DMS53 treated with DMSO at 0.1 percent for 48 hours (cell line): ENCODE results near the gene LRRC10.
"Not testable (repeated sequence)": the region's sequence is repeated elsewhere in the genome, so short reads cannot be mapped to it uniquely, and the experiment has no call there.

Experiments used
- DNase-seq: peaks from one replicate; lab custom pipeline; 2025; ENCODE audit not compliant: unreplicated experiment; lab: John Stamatoyannopoulos, UW

Gene LRRC10

DNA sequence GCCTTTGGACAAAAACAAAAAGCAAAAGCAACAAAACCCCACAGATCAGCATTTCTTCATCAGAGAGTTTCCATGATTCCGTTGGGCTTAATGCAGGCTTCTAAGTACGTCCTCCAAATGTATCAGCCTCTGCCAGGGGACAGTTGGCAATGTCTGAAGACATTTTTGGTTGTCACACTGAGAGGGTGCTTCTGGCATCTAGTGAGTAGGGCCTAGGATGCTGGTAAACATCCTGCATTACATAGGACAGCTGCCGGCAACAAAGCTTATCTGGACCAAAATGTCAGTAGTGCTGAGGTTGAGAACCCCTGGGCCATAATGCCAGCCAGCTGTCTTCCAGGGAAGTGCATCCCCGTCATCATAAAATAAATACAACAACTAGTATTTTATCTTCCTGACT is 9.4 kb upstream of the LRRC10 start:
- DNase-seq = no peak

DNA sequence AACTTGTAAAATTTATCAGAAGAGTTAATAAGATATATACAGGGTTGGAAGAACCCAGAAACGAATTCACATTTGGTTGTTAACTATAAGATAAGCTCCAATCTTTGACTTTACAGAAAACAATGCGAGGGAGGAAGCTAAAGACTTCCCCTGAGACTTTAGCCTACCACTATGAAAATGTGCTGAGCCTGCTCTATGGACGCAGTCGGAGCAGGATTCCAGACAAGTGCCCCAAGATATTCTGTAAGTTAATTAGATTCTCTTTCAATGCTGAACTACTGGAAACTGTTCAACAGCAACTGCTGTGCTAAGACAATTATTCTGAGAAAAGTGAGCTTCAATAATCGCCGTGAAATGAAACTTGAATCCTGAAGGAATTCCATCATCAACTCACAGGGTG is 8.3 kb upstream of the LRRC10 start:
- DNase-seq = no peak

- no peak for DNase-seq
Measured at GRCh38 chr12:69616025-69616424, 5.3 kb upstream of the LRRC10 start.

DNA sequence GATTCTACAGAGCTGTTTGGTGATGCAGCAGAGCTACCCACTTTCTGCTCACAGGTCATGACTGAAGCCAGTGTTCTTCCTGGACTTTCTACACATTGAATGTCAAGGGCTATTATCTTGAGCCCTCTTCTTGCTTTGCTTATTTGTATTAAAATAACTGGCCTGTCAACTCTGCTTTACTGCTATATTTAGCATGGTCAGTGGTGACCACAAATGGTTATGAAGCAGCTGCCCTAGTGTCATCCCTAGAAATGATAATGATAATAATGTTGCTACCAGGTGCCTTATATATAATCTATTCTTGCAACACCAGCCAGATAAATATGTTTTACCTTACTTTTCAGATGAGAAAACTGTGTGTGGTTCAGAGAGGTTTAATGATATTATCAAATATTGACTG is 2.6 kb upstream of the LRRC10 start:
- DNase-seq = no peak

DNA sequence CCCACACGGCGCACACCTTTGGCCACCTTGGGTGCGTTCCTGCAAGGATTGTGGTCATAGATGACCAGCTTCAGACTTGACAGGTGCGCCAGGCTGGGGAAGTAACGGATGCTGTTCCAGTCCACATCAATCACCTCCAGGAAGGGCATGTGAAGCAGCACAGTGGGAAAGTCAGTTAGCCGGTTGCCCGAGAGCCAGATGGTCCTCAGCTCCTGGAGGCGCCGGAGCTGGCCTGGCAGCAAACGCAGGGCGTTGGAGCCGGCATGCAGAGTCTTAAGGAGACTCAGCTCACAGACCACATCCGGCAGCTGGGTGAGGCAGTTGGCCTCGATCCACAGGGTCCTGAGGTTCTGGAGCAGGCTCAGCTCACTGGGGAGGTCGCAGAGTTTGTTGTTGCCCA is 581 bp downstream of the LRRC10 start:
- DNase-seq = no peak

GRCh38 chr12:69608114-69608513 is 2.6 kb downstream of the LRRC10 start:
- DNase-seq = no peak

GRCh38 chr12:69604275-69604674 is 6.4 kb downstream of the LRRC10 start:
- DNase-seq = not testable (repeated sequence)

GRCh38 chr12:69603556-69603955 is 7.2 kb downstream of the LRRC10 start:
- DNase-seq = not testable (repeated sequence)

- DNase-seq = peak; percentile 11
Measured at GRCh38 chr12:69602954-69603353, 7.8 kb downstream of the LRRC10 start.

GRCh38 chr12:69601962-69602685 is 8.6 kb downstream of the LRRC10 start:
- DNase-seq = no peak

DNA sequence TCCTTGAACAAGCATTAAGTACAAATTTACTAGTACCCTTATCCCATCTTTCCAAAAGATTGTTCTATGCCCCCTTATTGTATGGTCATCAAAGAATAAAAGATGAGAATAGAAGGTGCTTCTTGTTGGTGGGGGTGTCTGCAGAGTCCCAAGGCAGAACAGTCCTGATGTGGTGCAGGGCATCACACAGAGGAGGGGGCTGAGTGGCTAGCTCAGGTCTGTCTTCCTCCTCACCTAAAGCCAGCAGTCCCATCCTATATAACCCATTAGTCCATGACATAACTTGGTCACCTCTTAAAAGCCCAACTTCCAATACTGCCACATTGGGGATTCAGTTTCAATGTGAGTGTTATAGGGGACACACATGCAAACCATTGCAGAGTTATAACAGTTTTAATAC is 9.9 kb downstream of the LRRC10 start:
- DNase-seq = no peak

DNA sequence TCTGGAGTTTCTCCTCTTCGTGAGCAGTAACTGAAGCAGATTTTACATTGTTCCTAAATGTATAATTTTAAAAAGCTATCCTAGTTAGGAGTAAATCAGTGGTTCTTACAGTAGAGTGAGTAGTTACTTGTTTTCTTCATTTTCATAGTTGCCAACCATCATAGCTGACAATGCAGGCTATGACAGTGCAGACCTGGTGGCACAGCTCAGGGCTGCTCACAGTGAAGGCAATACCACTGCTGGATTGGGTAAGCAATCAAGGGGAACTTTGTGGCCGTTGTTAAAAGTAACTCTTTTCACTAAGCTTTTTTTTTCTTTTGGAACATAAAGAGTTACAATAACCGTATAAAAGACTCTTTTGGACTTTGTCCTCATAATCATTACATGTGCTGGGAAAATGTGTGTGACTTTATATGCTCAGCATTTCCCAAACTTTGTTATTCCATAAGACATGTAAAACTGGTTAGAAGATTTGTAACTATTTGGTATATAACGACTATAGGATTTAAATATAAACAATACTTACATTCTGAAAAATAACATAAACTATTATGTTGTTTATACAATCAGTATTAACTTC is 12.4 kb downstream of the LRRC10 start:
- DNase-seq = no peak

DNA sequence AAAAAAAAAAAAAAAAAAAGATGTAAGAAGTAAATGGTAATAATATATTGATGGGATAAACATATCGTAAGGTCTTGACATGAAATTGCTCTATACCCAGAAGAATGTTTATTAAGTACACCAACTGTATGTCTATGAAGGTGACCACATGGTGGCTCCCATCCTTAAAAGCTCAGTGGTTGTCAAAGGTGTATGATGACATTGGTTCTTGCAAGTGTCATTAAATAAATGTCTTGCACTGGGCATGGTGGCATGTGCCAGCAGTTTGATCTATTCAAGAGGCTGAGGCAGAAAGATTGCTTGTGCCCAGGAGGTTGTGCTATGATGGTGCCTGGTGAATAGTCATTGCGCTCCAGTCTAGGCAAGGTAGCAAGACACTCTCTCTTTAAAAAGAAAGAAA is 15.0 kb downstream of the LRRC10 start:
- DNase-seq = no peak

DNA sequence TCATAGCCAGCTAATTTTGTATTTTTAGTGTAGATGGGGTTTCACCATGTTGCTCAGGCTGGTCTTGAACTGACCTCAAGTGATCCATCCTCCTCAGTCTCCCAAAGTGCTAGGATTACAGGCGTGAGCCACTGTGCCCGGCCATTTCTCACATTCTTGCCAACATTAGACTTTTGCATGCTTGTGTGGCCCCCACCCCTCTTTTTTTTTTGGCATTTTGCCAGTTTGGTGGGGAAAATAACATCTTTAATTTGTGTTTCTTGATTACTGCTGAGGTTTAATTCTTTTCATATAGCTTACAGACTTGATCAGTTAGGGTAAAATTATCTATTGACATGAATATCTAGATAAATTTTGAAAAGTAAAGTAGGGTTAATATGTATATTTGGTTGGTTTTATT is 21.6 kb downstream of the LRRC10 start:
- no peak for DNase-seq

DNA sequence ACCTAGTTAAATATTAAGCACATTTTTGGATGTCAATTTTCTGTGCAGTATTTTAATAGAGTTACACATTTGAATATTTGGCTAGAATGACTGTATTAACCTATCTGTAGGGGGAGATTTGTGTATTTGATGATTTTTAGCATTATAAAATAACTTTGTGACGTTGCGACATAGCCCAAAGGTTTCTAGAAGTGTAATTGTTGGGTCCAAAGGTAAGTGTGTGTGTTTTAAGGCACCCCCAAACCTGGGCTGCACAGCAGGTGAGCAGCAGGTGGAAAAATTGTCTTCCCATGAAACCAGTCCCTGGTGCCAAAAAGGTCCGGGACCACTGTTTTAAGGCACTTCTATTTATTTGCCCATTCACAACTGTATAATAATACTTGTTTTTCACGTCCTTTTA is 22.2 kb downstream of the LRRC10 start:
- no peak for DNase-seq

GRCh38 chr12:69585189-69586062 is 25.3 kb downstream of the LRRC10 start, which contains the start of gene CCT2:
CCT2 (plus strand) TSS chr12:69585459; CDS start chr12:69585522, 63 bp downstream.
- DNase-seq = peak; percentile 95

- DNase-seq = no peak
Measured at GRCh38 chr12:69583203-69583602, 27.5 kb downstream of the LRRC10 start.

DNA sequence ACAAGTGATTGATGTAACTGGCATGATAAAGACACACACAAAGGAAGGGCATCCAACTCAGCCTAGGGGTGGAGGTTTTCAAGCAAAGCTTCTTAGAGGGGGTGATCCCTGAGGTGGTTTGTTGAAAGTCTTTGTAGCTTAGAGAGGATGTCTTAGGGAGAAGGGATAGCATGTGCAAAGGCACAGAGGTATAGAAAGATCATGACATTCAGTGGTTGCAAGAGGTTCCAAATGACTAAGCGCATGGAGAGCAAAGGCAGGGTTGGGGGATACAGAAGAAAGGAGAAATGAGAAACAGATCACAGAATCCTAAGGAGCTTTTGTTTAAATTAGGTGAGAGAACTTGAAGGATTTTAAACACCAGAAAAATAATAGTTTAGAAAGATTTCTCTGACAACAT is 30.6 kb downstream of the LRRC10 start:
- DNase-seq = no peak

DNA sequence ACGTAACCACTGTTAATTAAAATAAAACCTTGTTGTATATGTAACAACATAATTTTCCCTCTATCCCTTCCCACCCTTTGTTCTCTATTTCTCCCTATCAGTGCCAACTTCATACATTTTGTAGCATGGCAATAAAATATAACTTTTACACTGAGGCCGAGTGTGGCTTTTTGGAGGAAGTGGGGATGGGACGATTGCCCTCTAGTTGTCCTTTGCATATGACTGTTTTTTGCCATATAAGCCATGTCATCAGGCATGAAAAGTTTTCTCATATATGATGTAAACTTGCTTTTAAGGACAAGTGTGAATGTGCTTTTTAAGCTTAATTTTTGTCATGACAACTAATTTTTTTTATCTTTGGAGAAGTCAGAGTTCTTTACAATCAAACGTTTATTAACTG is 31.7 kb downstream of the LRRC10 start:
- no peak for DNase-seq

DNA sequence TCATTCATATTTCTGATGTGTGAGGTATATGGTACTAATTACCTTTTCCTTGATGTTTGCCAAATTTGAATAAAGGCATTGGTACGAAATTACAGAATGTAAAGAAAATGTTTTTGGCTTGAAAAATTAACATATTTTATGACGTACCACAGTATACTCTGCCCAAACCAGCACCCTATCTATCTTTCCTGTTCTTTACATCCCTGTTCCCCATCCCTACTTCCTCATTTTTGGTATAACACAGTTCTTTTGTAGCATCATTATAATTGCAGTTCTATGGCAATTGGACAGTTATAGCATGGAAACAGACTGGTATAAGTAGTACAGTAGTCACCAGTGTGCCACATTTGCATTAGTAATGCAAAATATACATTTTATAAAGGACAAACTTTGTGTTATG is 32.4 kb downstream of the LRRC10 start:
- DNase-seq = no peak

- DNase-seq = no peak
Measured at GRCh38 chr12:69575346-69575745, 35.4 kb downstream of the LRRC10 start.
